Measurements from ENCODE around the gene LRFN3. TPM values are rescaled to one million over a fixed set of nuclear protein-coding genes. Genes with fewer than 3 reads are reported as not detected.
"Not testable (repeated sequence)": the region's sequence is repeated elsewhere in the genome, so short reads cannot be mapped to it uniquely, and the experiment has no call there.

Gene LRFN3
- total RNA-seq, 8 experiments from 2014 or later, result 0.56 to 11.7 (median 6.5) TPM

GRCh38 chr19:35946203-35946602 lies 10.0 kb downstream of the LRFN3 start:
- in situ Hi-C loops (cut with MboI; ENCODE audit: low pct_unique_long_range_greater_than_20kb in 2 of 9, low sequenced_read_pairs in 9 of 9, unreplicated experiment in 9 of 9), result no loop called here
- 59 to 100% (median 85%) methylated on average over 2 to 4 of the region's 4 CpGs; no CpG with 5 or more reads in 4 of the 10 experiments for WGBS, 10 experiments
- no peaks in the 10 kb centered on the region for H3K4me1 ChIP-seq (replicated peaks in 1 of 2)
- no peak for ATAC-seq (replicated peaks in 6 of 8)
- no peak overlapping the region for H3K4me3 ChIP-seq
- H3K27ac ChIP-seq, result no peak overlapping the region

- no peaks in the 10 kb centered on the region for H3K4me1 ChIP-seq (replicated peaks in 1 of 2)
- WGBS, 10 experiments, result 17 to 100% (median 38%) methylated on average over 1 to 2 of the region's 2 CpGs; no CpG with 5 or more reads in 7 of the 10 experiments
- ATAC-seq (replicated peaks in 6 of 8), result no peak
- no peak overlapping the region for H3K4me3 ChIP-seq
- no peak overlapping the region for H3K27ac ChIP-seq
- in situ Hi-C loops (cut with MboI; ENCODE audit: low pct_unique_long_range_greater_than_20kb in 2 of 9, low sequenced_read_pairs in 9 of 9, unreplicated experiment in 9 of 9), result no loop called here
Measured at GRCh38 chr19:35949131-35949530, 13.0 kb downstream of the LRFN3 start.

DNA sequence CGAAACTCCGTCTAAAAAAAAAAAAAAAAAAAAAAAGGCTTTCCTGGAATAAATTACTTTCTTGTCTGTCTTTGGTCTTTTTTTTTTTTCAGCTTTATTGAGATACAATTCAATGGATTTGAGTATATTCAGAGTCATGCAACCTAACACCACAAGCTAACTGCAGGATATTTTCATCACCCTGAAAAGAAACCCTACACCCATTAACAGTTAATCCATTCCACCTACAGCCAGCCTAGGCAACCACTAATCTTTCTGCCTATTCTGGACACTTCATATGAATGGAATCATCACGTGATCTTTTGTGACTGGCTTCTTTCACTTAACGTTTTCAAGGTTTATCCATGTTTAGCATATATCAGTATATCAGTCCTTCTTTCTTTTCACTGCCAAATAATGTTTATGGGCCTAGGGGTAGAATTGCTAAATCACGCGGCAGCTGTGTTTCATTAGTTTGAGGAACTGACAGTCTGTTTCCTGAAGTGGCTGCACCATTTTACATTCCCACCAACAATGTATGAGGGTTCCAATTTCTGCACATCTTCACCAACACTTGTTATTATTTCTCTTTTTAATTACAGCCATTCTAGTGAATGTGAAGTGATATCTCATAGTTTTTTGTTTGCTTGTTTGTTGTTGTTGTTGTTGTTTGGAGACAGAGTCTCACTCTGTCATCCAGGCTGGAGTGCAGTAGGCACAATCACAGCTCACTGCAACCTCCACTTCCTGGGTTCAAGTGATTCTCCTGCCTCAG lies 19.9 kb downstream of the LRFN3 start:
- 0 to 66% (median 38%) methylated on average over 2 to 6 of the region's 6 CpGs for WGBS, 10 experiments
- H3K4me3 ChIP-seq, result no peak overlapping the region
- no peaks in the 10 kb centered on the region for H3K4me1 ChIP-seq (replicated peaks in 1 of 2)
- peak in 3 of 8 experiments; percentile 13 to 32 (median 27) for ATAC-seq (replicated peaks in 6 of 8)
- in situ Hi-C loops (cut with MboI; ENCODE audit: low pct_unique_long_range_greater_than_20kb in 2 of 9, low sequenced_read_pairs in 9 of 9, unreplicated experiment in 9 of 9), result no loop called here
- H3K27ac ChIP-seq, result no peak overlapping the region

GRCh38 chr19:35957411-35957810 lies 21.2 kb downstream of the LRFN3 start:
- H3K27ac ChIP-seq; in situ Hi-C loops (cut with MboI; ENCODE audit: low pct_unique_long_range_greater_than_20kb in 2 of 9, low sequenced_read_pairs in 9 of 9, unreplicated experiment in 9 of 9); ATAC-seq (replicated peaks in 6 of 8); H3K4me1 ChIP-seq (replicated peaks in 1 of 2); H3K4me3 ChIP-seq: not testable (repeated sequence)
- 0 to 82% (median 45%) methylated on average over 1 to 8 of the region's 8 CpGs; no CpG with 5 or more reads in 2 of the 10 experiments for WGBS, 10 experiments

- 13 to 88% (median 31%) methylated on average over 2 to 9 of the region's 15 CpGs; no CpG with 5 or more reads in 5 of the 10 experiments for WGBS, 10 experiments
- Histone ChIP-seq H3K4me1 (replicated peaks in 1 of 2) (no peaks in the 10 kb centered on the region), H3K4me3 (no peak overlapping the region), H3K27ac (no peak overlapping the region)
- in situ Hi-C loops (cut with MboI; ENCODE audit: low pct_unique_long_range_greater_than_20kb in 2 of 9, low sequenced_read_pairs in 9 of 9, unreplicated experiment in 9 of 9), result no loop called here
- ATAC-seq (replicated peaks in 6 of 8), result peak in 5 of 8 experiments; percentile 9 to 36 (median 21)
Measured at GRCh38 chr19:35958660-35959039, 22.5 kb downstream of the LRFN3 start.

- H3K4me3 ChIP-seq, result no peak overlapping the region
- ATAC-seq (replicated peaks in 6 of 8), result peak; percentile 33 to 88 (median 75)
Measured at GRCh38 chr19:35959040-35959967, 23.1 kb downstream of the LRFN3 start.

GRCh38 chr19:35959968-35960320 lies 23.8 kb downstream of the LRFN3 start:
- 0 to 50% (median 10%) methylated on average over 1 to 5 of the region's 20 CpGs; no CpG with 5 or more reads in 7 of the 10 experiments for WGBS, 10 experiments
- in situ Hi-C loops (cut with MboI; ENCODE audit: low pct_unique_long_range_greater_than_20kb in 2 of 9, low sequenced_read_pairs in 9 of 9, unreplicated experiment in 9 of 9), result no loop called here
- H3K4me1 ChIP-seq (replicated peaks in 1 of 2), result no peaks in the 10 kb centered on the region
- no peak overlapping the region for H3K27ac ChIP-seq
- H3K4me3 ChIP-seq, result no peak overlapping the region
- ATAC-seq (replicated peaks in 6 of 8), result no peak

More at GRCh38 chr19:35959040-35959967, 23.1 kb downstream of the LRFN3 start:
- Histone ChIP-seq H3K27ac (no peak overlapping the region), H3K4me1 (replicated peaks in 1 of 2) (no peaks in the 10 kb centered on the region)
- 1 to 60% (median 24%) methylated on average over 1 to 26 of the region's 97 CpGs; no CpG with 5 or more reads in 3 of the 10 experiments for whole genome bisulfite sequencing, 10 experiments
- in situ Hi-C loops (cut with MboI; ENCODE audit: low pct_unique_long_range_greater_than_20kb in 2 of 9, low sequenced_read_pairs in 9 of 9, unreplicated experiment in 9 of 9), result no loop called here

- no peaks in the 10 kb centered on the region for H3K4me1 ChIP-seq (replicated peaks in 1 of 2)
- in situ Hi-C loops (cut with MboI; ENCODE audit: low pct_unique_long_range_greater_than_20kb in 2 of 9, low sequenced_read_pairs in 9 of 9, unreplicated experiment in 9 of 9), result no loop called here
- no peak overlapping the region for H3K4me3 ChIP-seq
- 62 to 89% (median 69%) methylated on average over 1 to 7 of the region's 7 CpGs; no CpG with 5 or more reads in 2 of the 10 experiments for WGBS, 10 experiments
- H3K27ac ChIP-seq, result no peak overlapping the region
- ATAC-seq (replicated peaks in 6 of 8), result no peak
Measured at GRCh38 chr19:35960432-35960972, 24.3 kb downstream of the LRFN3 start.

GRCh38 chr19:35963514-35963913 lies 27.3 kb downstream of the LRFN3 start:
- Histone ChIP-seq H3K4me1 (replicated peaks in 1 of 2) (no peaks in the 10 kb centered on the region), H3K4me3 (no peak overlapping the region), H3K27ac (no peak overlapping the region)
- 0 to 29% (median 2%) methylated on average over 1 to 9 of the region's 9 CpGs; no CpG with 5 or more reads in 4 of the 10 experiments for WGBS, 10 experiments
- in situ Hi-C loops (cut with MboI; ENCODE audit: low pct_unique_long_range_greater_than_20kb in 2 of 9, low sequenced_read_pairs in 9 of 9, unreplicated experiment in 9 of 9), result no loop called here
- peak in 5 of 8 experiments; percentile 55 to 89 (median 66) for ATAC-seq (replicated peaks in 6 of 8)

GRCh38 chr19:35966771-35967170 lies 30.6 kb downstream of the LRFN3 start:
- Histone ChIP-seq H3K27ac (no peak overlapping the region), H3K4me1 (replicated peaks in 1 of 2) (no peaks in the 10 kb centered on the region), H3K4me3 (no peak overlapping the region)
- in situ Hi-C loops (cut with MboI; ENCODE audit: low pct_unique_long_range_greater_than_20kb in 2 of 9, low sequenced_read_pairs in 9 of 9, unreplicated experiment in 9 of 9), result no loop called here
- 20 to 83% (median 62%) methylated on average over 1 to 2 of the region's 3 CpGs; no CpG with 5 or more reads in 6 of the 10 experiments for WGBS, 10 experiments
- ATAC-seq (replicated peaks in 6 of 8), result no peak

GRCh38 chr19:35973487-35973886 lies 37.3 kb downstream of the LRFN3 start:
- no peak overlapping the region for H3K27ac ChIP-seq
- in situ Hi-C loops (cut with MboI; ENCODE audit: low pct_unique_long_range_greater_than_20kb in 2 of 9, low sequenced_read_pairs in 9 of 9, unreplicated experiment in 9 of 9), result no loop called here
- 36 to 100% (median 55%) methylated on average over 1 to 2 of the region's 8 CpGs; no CpG with 5 or more reads in 7 of the 10 experiments for WGBS, 10 experiments
- peak; percentile 23 to 83 (median 54) for ATAC-seq (replicated peaks in 6 of 8)
- no peaks in the 10 kb centered on the region for H3K4me1 ChIP-seq (replicated peaks in 1 of 2)
- H3K4me3 ChIP-seq, result no peak overlapping the region

- no peak overlapping the region for H3K4me3 ChIP-seq
- H3K4me1 ChIP-seq (replicated peaks in 1 of 2), result no peaks in the 10 kb centered on the region
- ATAC-seq (replicated peaks in 6 of 8), result peak in 3 of 8 experiments; percentile 29 to 61 (median 51)
- H3K27ac ChIP-seq, result no peak overlapping the region
- in situ Hi-C loops (cut with MboI; ENCODE audit: low pct_unique_long_range_greater_than_20kb in 2 of 9, low sequenced_read_pairs in 9 of 9, unreplicated experiment in 9 of 9), result no loop called here
- 22 to 46% (median 34%) methylated on average over 3 to 4 of the region's 5 CpGs; no CpG with 5 or more reads in 7 of the 10 experiments for WGBS, 10 experiments
Measured at GRCh38 chr19:35975608-35976214, 39.5 kb downstream of the LRFN3 start.
